C4-2B (cell line): ENCODE results near the gene BHLHA15.

Source experiments
- CTCF ChIP-seq: fragments of 450-650 bp; conservative IDR thresholded peaks from 2 replicates; pipeline ENCODE4 v1.5.1; 2017; ENCODE audit warnings: mild to moderate bottlenecking
- ZFX ChIP-seq: fragments of 450-650 bp; IDR thresholded peaks from 2 replicates; pipeline ENCODE4 v1.6.1; 2017

- no peak for TF ChIP-seq CTCF
- TF ChIP-seq ZFX = no peak
Measured at GRCh38 chr7:98223351-98223897, 12.2 kb downstream of the BHLHA15 start.
